Measurements from ENCODE around the gene NPHP1. TPM values are rescaled to one million over a fixed set of nuclear protein-coding genes. Genes with fewer than 3 reads are reported as not detected.
"Not testable (repeated sequence)": the region's sequence is repeated elsewhere in the genome, so short reads cannot be mapped to it uniquely, and the experiment has no call there.

Gene NPHP1
- total RNA-seq, 1 donor from 2014 or later = 3.2 TPM

GRCh38 chr2:110103061-110103961, 101.5 kb downstream of the NPHP1 start:
- DNase-seq = no peak

- no peak for DNase-seq
Measured at GRCh38 chr2:110101901-110102803, 102.7 kb downstream of the NPHP1 start.

- DNase-seq = peak; percentile 85
Measured at GRCh38 chr2:110101280-110101844, 103.5 kb downstream of the NPHP1 start.

GRCh38 chr2:110100880-110101279, 103.9 kb downstream of the NPHP1 start:
- not testable (repeated sequence) for DNase-seq

GRCh38 chr2:110100480-110100879, 104.3 kb downstream of the NPHP1 start:
- no peak for DNase-seq

- DNase-seq = no peak
Measured at GRCh38 chr2:110099471-110100225, 105.2 kb downstream of the NPHP1 start.

- DNase-seq = no peak
Measured at GRCh38 chr2:110099038-110099425, 105.8 kb downstream of the NPHP1 start.

- no peak for DNase-seq
Measured at GRCh38 chr2:110097506-110098220, 107.2 kb downstream of the NPHP1 start.

GRCh38 chr2:110095994-110096633, 108.7 kb downstream of the NPHP1 start:
- DNase-seq = no peak

GRCh38 chr2:110094884-110095534, 109.8 kb downstream of the NPHP1 start:
- DNase-seq = not testable (repeated sequence)

GRCh38 chr2:110093924-110094323, 110.9 kb downstream of the NPHP1 start:
- not testable (repeated sequence) for DNase-seq

- DNase-seq = not testable (repeated sequence)
Measured at GRCh38 chr2:110090164-110090563, 114.6 kb downstream of the NPHP1 start.

- DNase-seq = not testable (repeated sequence)
Measured at GRCh38 chr2:110083757-110084156, 121.1 kb downstream of the NPHP1 start.

GRCh38 chr2:110083162-110083561, 121.7 kb downstream of the NPHP1 start:
- DNase-seq = not testable (repeated sequence)

- DNase-seq = not testable (repeated sequence)
Measured at GRCh38 chr2:110078104-110078503, 126.7 kb downstream of the NPHP1 start.

- DNase-seq = not testable (repeated sequence)
Measured at GRCh38 chr2:110075896-110076295, 128.9 kb downstream of the NPHP1 start.
